ENCODE measurements around the gene DCPS. TPM values are rescaled to one million over a fixed set of nuclear protein-coding genes. Genes with fewer than 3 reads are reported as not detected.
"Not testable (repeated sequence)": the region's sequence is repeated elsewhere in the genome, so short reads cannot be mapped to it uniquely, and the experiment has no call there.

The DCPS gene
- total RNA-seq, 1 experiment from 2014 or later, result 23.8 TPM

DNA sequence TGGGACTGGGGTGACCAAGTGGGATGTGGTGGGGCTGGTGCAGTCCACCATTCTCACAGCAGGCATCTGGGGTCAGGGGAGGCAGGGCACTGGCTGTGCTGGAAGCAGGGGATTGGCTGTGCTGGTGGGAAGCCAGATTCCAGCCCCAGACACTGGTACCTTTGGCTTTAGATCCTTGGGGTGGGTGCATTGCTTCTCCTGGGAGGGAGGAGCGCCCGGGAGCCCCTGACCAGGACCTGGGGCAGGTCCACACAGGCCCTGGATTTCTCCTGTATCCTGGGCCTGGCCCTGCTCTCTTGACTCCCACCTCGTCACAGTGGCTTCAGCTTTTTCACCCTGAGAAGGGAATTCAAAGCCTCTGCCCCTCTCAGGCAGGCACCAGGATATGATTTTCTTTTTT is 90.2 kb downstream of the DCPS start:
- POLR2A ChIA-PET (ENCODE audit: unreplicated experiment), result no interaction called here
- no peaks in the 10 kb centered on the region for H3F3A ChIP-seq (ENCODE audit: insufficient read depth, low read depth)
- DNase-seq, result no peak
- intact Hi-C loops (cut with micrococcal nuclease; ENCODE audit: unreplicated experiment), result no loop called here
- BruUV-seq (replicated peaks), result no TSS peak
- no peak overlapping the region for H3K4me2 ChIP-seq
- H3K79me2 ChIP-seq (ENCODE audit: low read depth), result peaks cover 57% of the 10 kb centered on the region
- H3K9me3 ChIP-seq (ENCODE audit: insufficient read depth, low read depth), result no peaks in the 10 kb centered on the region
- H3K27ac ChIP-seq, result no peak overlapping the region
- CTCF ChIA-PET, result interaction anchor here (0.5 kb wide), 1 partner anchor 25 kb away, joined by 4 read pairs; no protein-coding TSS in a partner anchor
- H3K4me1 ChIP-seq (replicated peaks; ENCODE audit: insufficient read depth), result no peaks in the 10 kb centered on the region
- H3K4me3 ChIP-seq, result no peak overlapping the region
- no peak for TF ChIP-seq EZH2 (IDR thresholded peaks at IDR 0.05; ENCODE audit: low read depth)
- TF ChIP-seq, protein P1, sequence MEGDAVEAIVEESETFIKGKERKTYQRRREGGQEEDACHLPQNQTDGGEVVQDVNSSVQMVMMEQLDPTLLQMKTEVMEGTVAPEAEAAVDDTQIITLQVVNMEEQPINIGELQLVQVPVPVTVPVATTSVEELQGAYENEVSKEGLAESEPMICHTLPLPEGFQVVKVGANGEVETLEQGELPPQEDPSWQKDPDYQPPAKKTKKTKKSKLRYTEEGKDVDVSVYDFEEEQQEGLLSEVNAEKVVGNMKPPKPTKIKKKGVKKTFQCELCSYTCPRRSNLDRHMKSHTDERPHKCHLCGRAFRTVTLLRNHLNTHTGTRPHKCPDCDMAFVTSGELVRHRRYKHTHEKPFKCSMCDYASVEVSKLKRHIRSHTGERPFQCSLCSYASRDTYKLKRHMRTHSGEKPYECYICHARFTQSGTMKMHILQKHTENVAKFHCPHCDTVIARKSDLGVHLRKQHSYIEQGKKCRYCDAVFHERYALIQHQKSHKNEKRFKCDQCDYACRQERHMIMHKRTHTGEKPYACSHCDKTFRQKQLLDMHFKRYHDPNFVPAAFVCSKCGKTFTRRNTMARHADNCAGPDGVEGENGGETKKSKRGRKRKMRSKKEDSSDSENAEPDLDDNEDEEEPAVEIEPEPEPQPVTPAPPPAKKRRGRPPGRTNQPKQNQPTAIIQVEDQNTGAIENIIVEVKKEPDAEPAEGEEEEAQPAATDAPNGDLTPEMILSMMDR (conservative IDR thresholded peaks at IDR 0.05), result no peak
- H3K27me3 ChIP-seq (ENCODE audit: insufficient read depth, low read depth), result no peaks in the 10 kb centered on the region
- H3K36me3 ChIP-seq (ENCODE audit: low read depth), result no peaks in the 10 kb centered on the region
- H3K9me2 ChIP-seq (ENCODE audit: insufficient read depth), result no peaks in the 10 kb centered on the region
- no peak overlapping the region for H2AFZ ChIP-seq
- H4K20me1 ChIP-seq (ENCODE audit: insufficient read depth), result 0 out of 2 replicates have a peak, but pooled peaks cover 2% of the 10 kb centered on the region

DNA sequence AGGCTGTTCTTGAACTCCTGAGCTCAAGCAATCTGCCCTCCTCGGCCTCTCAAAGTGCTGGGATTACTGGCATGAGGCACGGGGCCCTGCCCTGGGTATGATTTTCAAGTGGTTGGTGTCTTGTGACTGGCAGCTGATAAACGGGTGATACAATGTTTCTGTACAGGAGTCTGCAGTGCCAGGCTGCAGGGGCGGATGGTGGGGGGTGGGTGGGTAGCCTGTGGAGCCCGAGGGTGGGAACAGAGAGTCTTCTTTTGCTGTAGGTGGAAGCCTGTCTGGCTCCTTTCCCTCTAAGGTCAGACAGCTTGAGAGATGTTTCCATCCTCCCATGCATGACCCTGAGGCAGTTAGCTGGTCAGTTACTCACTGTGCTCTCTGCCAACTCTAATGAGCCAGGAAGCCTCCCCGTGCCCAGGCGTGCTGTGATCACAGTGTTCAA is 90.8 kb downstream of the DCPS start:
- H3K4me1 ChIP-seq (replicated peaks; ENCODE audit: insufficient read depth); DNase-seq; H2AFZ ChIP-seq; intact Hi-C loops (cut with micrococcal nuclease; ENCODE audit: unreplicated experiment); H3K36me3 ChIP-seq (ENCODE audit: low read depth); POLR2A ChIA-PET (ENCODE audit: unreplicated experiment); H3K27me3 ChIP-seq (ENCODE audit: insufficient read depth, low read depth); H3K9me2 ChIP-seq (ENCODE audit: insufficient read depth); H4K20me1 ChIP-seq (ENCODE audit: insufficient read depth); BruUV-seq (replicated peaks); H3K4me2 ChIP-seq; H3K4me3 ChIP-seq; H3K27ac ChIP-seq; H3F3A ChIP-seq (ENCODE audit: insufficient read depth, low read depth); H3K9me3 ChIP-seq (ENCODE audit: insufficient read depth, low read depth): not testable (repeated sequence)
- CTCF ChIA-PET, result interaction anchor here (0.5 kb wide), 1 partner anchor 25 kb away, joined by 4 read pairs; no protein-coding TSS in a partner anchor
- H3K79me2 ChIP-seq (ENCODE audit: low read depth), result peaks cover 51% of the 10 kb centered on the region

Other genes with a start within 250 kb of the DCPS start
- 10.0 and 11.2 TPM in 2 replicates for gene CDON, start 241.2 kb upstream of the DCPS start, total RNA-seq (2021)
- gene RPUSD4, start 92.4 kb upstream of the DCPS start, total RNA-seq (2021), result 25.1 and 26.0 TPM in 2 replicates
- gene FAM118B, start 92.3 kb upstream of the DCPS start, total RNA-seq (2021), result 12.5 and 13.1 TPM in 2 replicates
- gene SRPRA, start 35.2 kb upstream of the DCPS start, total RNA-seq (2021), result 53.3 and 57.1 TPM in 2 replicates
- gene FOXRED1, start 34.9 kb upstream of the DCPS start, total RNA-seq (2021), result 40.4 and 43.2 TPM in 2 replicates
- 9.6 and 12.7 TPM in 2 replicates for gene TIRAP, start 21.0 kb upstream of the DCPS start, total RNA-seq (2021)
- 44.1 and 46.2 TPM in 2 replicates for gene ST3GAL4, start 51.6 kb downstream of the DCPS start, total RNA-seq (2021)